BJ (cell line): ENCODE measurements around the gene CD52. TPM values are rescaled to one million over a fixed set of nuclear protein-coding genes. Genes with fewer than 3 reads are reported as not detected.
"Not testable (repeated sequence)": the region's sequence is repeated elsewhere in the genome, so short reads cannot be mapped to it uniquely, and the experiment has no call there.

Experiments used
- CTCF ChIA-PET: fragments of 350-600 bp; formaldehyde crosslinking; extraction: SDS; loops from one replicate; lab custom pipeline; 2021; ENCODE audit warnings: antibody characterized with exemption, inconsistent platforms; lab: Yijun Ruan, JAX
- POLR2A ChIA-PET: fragments of 300-600 bp; sonication (Branson Sonifier 250); formaldehyde crosslinking; extraction: SDS; loops from one replicate; lab custom pipeline; 2021; ENCODE audit warnings: antibody characterized with exemption; lab: Charles Lee
- DNase-seq: peaks from one replicate; pipeline ENCODE4 v3.0.0-alpha.2; 2011; ENCODE audit warnings: low read depth
- H3K27me3 ChIP-seq: 2 replicates; pipeline ENCODE4 v1.6.0; 2011; ENCODE audit warnings: low read length; ENCODE audit not compliant: control insufficient read depth, insufficient read depth
- H3K36me3 ChIP-seq: 2 replicates; pipeline ENCODE4 v1.5.1; 2011; ENCODE audit warnings: low read length; ENCODE audit not compliant: control insufficient read depth, insufficient read depth
- H3K4me3 ChIP-seq: 2 replicates; pipeline ENCODE4 v1.5.1; 2011; ENCODE audit warnings: low read depth, mild to moderate bottlenecking, control low read depth, low read length
- CTCF ChIP-seq: IDR thresholded peaks from 2 replicates; pipeline ENCODE4 v1.5.1; 2011; ENCODE audit warnings: low read depth, mild to moderate bottlenecking, control low read depth, inconsistent platforms, low read length, moderate library complexity; ENCODE audit not compliant: insufficient read depth
- polyA plus RNA-seq: library from polyadenylated mRNA; depleted of rRNA; stranded (reverse); fragments of >200 nt; gene quantifications from 2 replicates; pipeline ENCODE4 v1.2.3, GENCODE V29; 2011

CD52 gene
- polyA plus RNA-seq, 1 experiment: not detected

GRCh38 chr1:26290882-26291261 lies 26.9 kb upstream of the CD52 start:
- DNase-seq: no peak
- CTCF ChIA-PET: no interaction called here
- POLR2A ChIA-PET: no interaction called here
- H3K36me3 ChIP-seq: no peaks in the 10 kb centered on the region; the same call in 1 of the 2 replicates
- no peak overlapping the region for H3K4me3 ChIP-seq
- TF ChIP-seq CTCF: no peak
- no peaks in the 10 kb centered on the region for H3K27me3 ChIP-seq

- Histone ChIP-seq H3K27me3 (no peaks in the 10 kb centered on the region), H3K4me3 (no peak overlapping the region), H3K36me3 (no peaks in the 10 kb centered on the region; the same call in 1 of the 2 replicates)
- TF ChIP-seq CTCF: no peak
- no peak for DNase-seq
- CTCF ChIA-PET: no interaction called here
- POLR2A ChIA-PET: no interaction called here
Measured at GRCh38 chr1:26291433-26291832, 26.3 kb upstream of the CD52 start.

GRCh38 chr1:26291939-26292338 lies 25.8 kb upstream of the CD52 start:
- DNase-seq: no peak
- Histone ChIP-seq H3K4me3 (no peak overlapping the region), H3K36me3 (no peaks in the 10 kb centered on the region; the same call in 1 of the 2 replicates), H3K27me3 (no peaks in the 10 kb centered on the region)
- CTCF ChIA-PET: no interaction called here
- POLR2A ChIA-PET: no interaction called here
- TF ChIP-seq CTCF: no peak

- H3K27me3 ChIP-seq, POLR2A ChIA-PET, DNase-seq, H3K4me3 ChIP-seq, H3K36me3 ChIP-seq: not testable (repeated sequence)
- CTCF ChIA-PET: interaction anchor here (0.7 kb wide), 1 partner anchor 29 kb away, joined by 3 read pairs; no protein-coding TSS in a partner anchor
Measured at GRCh38 chr1:26292735-26293134, 25.0 kb upstream of the CD52 start.

- POLR2A ChIA-PET: no interaction called here
- CTCF ChIA-PET: interaction anchor here (1.3 kb wide), 1 partner anchor 9 kb away, joined by 5 read pairs; no protein-coding TSS in a partner anchor
- H3K4me3 ChIP-seq: no peak overlapping the region
- DNase-seq: no peak
- H3K36me3 ChIP-seq: no peaks in the 10 kb centered on the region; the same call in 1 of the 2 replicates
- no peaks in the 10 kb centered on the region for H3K27me3 ChIP-seq
- TF ChIP-seq CTCF: no peak
Measured at GRCh38 chr1:26293911-26294463, 23.8 kb upstream of the CD52 start.
